ENCODE data around the gene CREB3.

GRCh38 chr9:35745569-35745968, 13.1 kb downstream of the CREB3 start:
- TF ChIP-seq CTCF (IDR thresholded peaks at IDR 0.05; ENCODE audit: borderline replicate concordance, extremely low read depth, low read length, poor library complexity, severe bottlenecking), result no peak
- no peak for TF ChIP-seq EZH2 (IDR thresholded peaks at IDR 0.05; ENCODE audit: borderline replicate concordance, low read depth, low read length, severe bottlenecking)

Data from DND-41 (cell line).